Posterior vena cava (tissue), 2 donors: ENCODE data around the gene ZFP3. TPM values are rescaled to one million over a fixed set of nuclear protein-coding genes. Genes with fewer than 3 reads are reported as not detected.
"Not testable (repeated sequence)": the region's sequence is repeated elsewhere in the genome, so short reads cannot be mapped to it uniquely, and the experiment has no call there.

Experiments used
- DNase-seq: peaks from one replicate; pipeline ENCODE4 v3.0.0-alpha.2; 2020; ENCODE audit warnings: low spot score
- intact Hi-C, 2 donors: fragments of 100-400 bp; cut with DNase I; formaldehyde crosslinking; loops; one replicate each; pipeline versions ENCODE4 v1.14.1 to v1.14.2; 2022 to 2023
- total RNA-seq, 2 donors: library from RNA; stranded (reverse); fragmentation: NEBNext Ultra II Directional; extraction: Animal tissue kit (Norgen Biotek cat#: 25700); gene quantifications; one replicate each; pipeline ENCODE4 v1.2.1, GENCODE V29; 2021
- donor health status: DM: yes; HTN: yes; CAD: no.
- donor health status: DM: yes; HTN: yes; CAD: no.

Gene ZFP3
- total RNA-seq, 2 donors from 2014 or later, result 4.1 to 4.6 TPM

DNA sequence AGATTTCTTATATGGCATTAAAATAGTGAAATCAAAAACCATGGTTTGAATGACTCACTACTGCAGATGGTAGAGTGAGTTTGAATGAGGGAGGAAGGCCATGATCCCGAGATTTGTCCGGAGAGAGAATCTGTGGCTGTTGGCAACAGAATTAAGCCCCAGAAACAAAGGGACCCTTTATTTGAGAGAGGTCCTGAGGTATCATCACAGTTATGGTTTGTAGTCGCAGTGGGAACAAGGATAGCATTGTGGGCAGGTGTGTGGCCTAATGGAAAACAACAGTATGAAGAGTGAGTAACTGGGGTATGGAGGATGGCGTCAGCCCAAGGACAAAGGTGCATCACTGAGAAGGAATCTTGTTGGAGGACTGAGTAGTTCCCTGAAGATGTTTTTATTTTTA, 8.5 kb upstream of the ZFP3 start:
- no peak for DNase-seq
- intact Hi-C loops, result loop anchor here (1.0 to 10.0 kb wide), 2 partner anchors 47 to 165 kb away; partner anchors contain the start of genes CHRNE (in 2 of the 2) and USP6 (in 1 of the 2)

DNA sequence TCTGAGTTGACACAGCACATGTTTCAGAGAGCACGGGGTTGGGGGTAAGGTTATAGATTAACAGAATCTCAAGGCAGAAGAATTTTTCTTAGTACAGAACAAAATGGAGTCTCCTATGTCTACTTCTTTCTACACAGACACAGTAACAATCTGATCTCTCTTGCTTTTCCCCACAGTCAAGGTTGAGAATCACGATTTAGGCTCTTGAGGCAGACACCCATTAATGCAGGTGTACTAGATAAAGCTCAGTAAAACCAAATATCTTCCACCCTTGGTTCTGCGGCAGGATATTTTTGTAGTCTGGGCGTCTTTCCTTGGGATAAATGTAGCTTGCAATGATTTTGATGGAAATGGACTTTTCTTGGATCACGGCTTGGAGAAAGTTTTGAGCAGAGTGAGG, 2.8 kb upstream of the ZFP3 start:
- intact Hi-C loops, DNase-seq: not testable (repeated sequence)

DNA sequence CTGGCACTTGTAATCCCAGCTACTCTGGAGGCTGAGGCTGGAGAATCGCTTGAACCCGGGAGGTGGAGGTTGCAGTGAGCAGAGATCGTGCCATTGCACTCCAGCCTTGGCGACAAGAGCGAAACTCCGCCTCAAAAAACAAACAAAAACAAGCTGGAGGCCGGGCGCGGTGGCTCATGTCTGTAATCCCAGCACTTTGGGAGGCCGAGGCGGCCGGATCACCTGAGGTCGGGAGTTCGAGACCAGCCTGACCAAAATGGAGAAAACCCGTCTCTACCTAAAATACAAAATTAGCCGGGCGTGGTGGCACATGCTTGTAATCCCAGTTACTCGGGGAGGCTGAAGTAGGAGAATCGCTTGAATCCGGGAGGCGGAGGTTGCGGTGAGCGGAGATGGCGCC, 992 bp upstream of the ZFP3 start:
- intact Hi-C loops, DNase-seq: not testable (repeated sequence)

DNA sequence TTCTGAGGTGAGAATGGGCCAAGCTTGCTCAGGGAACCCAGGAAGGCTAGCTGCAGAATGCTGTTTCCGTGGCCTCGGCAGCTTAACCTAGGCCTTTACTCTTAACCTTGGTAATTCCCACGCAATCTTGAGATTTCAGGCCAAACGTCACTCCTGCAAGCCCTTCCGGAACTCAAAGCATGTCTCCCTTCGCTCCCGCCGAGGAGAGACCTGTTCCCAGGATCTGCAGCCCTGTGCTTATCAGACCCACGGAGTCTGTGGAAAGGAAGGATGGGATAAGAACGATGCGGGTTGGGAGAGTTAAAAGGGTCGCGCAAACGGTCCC, 524 bp upstream of the ZFP3 start:
- intact Hi-C loops, result no loop called here
- DNase-seq, result no peak

DNA sequence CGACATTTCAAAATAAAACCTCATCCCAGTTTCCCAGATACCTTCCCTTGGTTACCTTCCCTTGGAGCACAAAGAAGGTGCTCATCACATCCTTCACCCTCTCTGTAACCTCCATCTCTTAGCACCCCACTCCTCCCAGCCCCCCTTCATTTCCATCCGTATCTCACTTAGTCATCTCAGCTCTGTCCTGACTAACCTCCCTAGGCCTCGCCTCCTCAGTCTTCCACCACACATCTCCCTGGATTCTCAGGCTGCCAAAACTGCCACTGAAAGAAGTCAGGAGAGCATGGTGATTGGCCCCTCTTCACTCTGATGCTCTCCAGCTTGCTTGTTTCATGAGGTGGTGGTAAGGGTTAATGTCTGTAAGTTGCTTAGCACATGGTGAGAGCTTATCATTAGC, 2.3 kb downstream of the ZFP3 start:
- DNase-seq, result no peak
- intact Hi-C loops, result no loop called here

DNA sequence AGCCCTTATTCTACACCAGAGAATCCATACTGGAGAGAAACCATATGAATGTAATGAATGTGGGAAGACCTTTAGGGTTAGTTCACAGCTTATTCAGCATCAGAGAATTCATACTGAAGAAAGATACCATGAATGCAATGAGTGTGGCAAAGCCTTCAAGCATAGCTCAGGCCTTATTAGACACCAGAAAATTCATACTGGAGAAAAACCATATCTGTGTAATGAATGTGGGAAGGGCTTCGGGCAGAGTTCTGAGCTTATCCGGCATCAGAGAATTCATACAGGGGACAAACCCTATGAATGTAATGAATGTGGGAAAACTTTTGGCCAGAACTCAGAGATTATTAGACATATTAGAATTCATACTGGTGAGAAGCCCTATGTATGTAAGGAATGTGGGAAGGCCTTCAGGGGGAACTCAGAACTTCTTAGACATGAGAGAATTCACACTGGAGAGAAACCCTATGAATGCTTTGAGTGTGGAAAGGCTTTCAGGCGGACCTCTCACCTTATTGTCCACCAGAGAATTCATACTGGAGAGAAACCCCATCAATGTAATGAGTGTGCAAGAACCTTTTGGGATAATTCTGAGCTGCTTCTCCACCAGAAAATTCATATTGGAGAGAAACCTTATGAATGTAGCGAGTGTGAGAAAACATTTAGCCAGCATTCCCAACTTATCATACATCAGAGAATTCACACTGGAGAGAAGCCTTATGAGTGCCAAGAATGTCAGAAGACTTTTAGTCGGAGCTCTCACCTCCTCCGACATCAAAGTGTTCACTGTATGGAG, 14.1 kb downstream of the ZFP3 start:
- intact Hi-C loops, result no loop called here
- DNase-seq, result no peak

DNA sequence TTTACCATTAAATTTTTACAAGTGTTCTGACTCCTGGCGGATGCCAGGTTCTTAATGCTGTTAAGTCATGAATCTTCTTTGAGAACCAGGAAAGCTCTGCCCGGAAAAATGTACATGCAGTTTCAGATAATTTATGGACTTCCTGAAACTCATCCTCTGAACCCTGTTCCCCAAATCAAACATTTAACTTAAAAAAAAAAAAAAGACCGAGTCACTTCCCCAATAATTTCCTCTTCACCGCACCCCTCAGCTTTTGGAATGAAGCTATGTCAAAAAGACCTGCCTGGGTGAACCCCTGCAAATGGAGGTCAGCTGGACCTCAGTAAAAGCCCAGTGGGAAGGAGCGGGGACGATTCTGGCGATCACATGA, 18.4 kb downstream of the ZFP3 start:
- intact Hi-C loops, result no loop called here
- no peak for DNase-seq

DNA sequence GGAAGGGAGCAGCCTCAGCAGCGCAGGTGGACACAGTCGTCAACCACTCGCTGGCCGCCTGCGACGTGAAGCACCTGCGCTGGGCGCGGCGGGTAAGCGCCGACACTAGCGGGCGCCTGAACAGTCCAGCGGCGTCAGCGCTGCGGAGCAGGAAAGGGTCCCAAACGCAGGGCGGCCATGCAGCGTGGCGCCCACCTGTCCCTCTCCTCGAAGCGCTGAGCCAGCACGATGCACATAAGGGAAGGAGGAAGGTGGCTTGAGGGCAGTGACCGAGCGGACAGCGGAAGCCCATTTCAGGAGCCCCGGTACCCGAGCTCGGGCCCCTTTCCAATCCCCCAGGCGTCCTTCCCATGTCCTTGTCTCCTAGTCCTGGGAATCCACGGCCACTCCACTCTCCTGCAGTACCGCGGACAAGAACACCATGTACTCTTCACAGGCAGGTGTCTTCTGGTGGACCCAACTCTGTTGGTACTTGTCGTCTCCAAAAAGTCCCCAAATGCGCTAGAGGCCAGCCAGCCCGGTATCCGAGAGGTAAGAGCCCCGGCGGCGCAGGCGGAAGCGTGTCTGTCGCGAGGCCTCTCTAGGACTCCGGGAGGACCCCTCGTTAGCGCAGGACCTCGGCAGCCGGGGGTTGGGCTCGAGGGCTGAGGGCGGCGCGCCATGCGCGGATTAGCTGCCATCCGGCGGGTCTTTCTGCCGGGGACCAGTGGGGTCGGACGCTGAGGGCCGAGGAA, 19.0 kb downstream of the ZFP3 start:
- intact Hi-C loops, result no loop called here
- peak; percentile 85 for DNase-seq

DNA sequence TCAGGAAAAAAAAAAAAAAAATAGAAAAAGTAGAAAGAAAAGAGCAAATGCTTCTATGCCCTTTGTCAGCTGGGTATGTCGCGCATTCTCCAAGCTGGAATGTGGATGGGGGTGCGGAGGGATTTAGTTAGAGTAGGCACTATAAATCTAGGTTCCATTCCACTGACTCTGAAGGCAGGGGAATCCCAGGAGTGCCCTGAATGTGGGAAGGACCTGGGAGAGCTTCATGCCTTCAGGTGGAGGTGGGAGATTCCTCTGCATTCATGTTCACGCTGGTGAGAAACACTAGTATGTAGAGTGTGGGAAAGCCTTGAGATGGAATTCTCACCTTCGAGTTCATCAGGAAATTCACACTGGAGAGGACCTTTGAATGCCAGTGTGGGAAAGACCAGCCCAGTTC, 21.0 kb downstream of the ZFP3 start:
- intact Hi-C loops, result no loop called here
- no peak for DNase-seq

DNA sequence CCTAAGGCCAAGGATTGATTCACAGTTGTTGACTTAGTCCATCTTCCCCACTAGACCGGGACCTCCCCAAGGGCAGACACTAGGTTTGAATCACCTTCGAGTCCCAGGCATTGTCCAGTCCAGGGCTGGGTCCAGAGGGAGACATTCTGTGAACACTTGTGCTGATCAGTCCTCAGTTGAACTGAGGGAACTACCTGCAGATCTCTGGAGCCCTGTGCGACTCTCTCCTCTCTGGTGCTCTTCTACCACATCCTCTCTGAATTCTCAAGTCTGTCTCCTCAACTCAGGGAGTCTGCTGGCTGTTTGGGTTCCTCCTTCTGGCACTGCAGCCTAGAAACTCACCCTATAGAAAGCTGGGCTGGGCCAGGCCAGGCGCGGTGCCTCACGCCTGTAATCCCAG, 22.6 kb downstream of the ZFP3 start:
- intact Hi-C loops, result no loop called here
- DNase-seq, result peak; percentile 43

DNA sequence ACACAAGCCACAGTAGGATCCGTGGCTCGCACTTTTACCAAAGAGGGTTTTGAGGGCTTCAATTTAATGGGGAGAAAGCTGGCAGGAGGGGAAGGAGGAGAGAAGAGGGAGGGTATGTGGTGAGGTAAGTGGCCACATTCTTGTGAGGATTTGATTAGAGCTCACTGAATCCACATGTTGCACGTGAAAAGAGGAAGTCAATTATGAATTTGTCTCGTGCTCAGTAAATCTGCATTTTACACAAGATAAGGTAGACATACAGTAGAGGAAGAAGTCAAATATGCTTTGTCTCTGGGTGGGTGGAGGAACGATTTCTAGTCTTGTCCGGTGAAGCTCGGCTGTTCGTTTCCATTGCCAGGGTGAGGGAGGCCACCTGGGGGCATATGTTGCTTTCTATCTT, 32.5 kb downstream of the ZFP3 start:
- DNase-seq, result no peak
- intact Hi-C loops, result no loop called here

DNA sequence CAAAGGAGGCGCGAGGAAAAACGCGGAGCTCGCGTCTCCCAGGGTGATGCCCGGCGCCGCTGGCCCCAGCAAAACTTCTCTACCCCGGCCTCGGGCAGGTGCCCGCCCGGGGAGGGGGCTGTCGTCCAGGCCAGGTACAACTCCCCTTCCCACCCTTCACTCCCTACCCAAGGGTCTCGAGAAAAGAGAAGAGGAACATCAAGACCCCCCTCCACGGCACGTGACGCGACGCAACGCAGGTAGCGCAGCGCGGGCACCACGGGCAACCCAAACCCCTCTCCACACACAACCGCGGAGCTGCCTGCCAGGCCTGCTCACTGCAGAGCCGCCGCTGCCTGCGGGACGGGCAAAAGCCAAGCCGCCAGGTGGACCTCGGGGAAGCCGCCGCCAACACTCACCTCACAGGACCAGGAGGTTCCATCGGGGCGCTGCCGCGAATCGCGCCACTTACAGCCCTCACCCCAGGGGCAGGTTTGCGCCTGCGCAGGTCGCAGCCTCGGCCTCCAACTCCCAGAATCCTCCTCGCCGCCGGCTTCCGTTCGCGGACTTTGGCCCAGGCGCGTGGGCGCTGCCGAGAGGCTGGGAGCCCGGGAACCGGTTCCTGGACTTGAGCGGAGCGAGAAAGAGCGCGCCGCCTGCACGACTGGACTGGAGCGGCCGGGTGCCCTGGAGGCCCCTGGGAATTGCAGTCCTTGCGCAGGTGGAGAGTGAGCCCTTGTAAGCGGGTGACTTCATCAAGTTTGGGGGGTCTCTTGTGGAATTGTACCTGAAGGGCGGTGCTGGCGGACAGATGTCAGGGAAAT, 33.3 kb downstream of the ZFP3 start, which contains the start of gene ZNF232:
Gene ZNF232 (minus strand): TSS at position 477 of the 803 bp plus-strand sequence. CDS start 56 bp downstream, at position 421.
- intact Hi-C loops, result no loop called here

DNA sequence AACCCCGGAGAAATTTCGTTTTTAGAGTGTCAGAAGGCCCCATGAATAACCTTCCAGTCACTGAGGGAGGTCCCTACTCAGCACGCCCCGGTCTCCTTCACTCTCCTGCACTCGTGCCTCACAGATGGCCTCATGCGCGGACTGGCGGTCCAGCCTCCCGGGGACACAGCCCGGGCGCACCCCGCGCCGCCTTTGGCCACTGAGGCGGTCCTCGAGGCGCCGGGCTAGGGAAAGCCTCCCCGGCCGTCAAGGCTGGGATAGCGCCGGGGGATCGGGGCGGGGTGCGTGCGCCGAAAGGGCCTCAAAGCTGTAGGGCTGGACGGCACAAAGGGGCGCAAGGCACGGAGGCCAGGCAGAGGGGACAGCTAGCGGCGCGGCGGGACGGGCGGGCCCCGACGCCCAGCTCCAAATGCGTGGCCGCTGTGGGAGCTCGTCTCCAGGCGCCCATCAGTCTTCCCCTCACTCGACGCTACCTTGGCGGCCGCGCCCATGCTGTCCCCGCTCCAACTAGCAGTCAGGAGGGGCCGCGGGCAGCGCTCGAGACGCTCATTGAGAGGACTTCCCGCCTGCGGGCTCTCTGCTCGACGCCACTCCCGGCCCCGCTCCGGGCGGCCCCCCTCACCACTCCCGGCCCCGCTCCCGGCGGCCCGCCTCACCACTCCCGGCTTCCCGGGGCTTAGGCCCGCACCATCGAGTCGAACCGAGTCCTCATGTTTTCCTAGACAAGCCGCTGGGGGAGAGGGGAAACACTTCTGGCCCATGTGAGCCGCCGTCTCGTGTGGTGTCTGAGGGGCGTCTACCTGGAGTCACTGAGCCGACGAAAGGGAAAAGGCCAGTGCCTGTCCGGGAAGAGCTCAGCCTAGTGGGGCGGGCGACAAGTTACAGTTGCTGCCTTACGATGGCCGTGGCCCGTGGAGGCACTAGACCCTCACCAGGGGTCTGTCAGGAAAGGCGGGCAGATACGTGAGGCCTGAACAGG, 37.7 kb downstream of the ZFP3 start, which contains the start of gene USP6:
Gene USP6 (plus strand): TSS at position 360 of the 979 bp plus-strand sequence. CDS start 14,336 bp downstream, outside the sequence.
- peak; percentile 76 for DNase-seq
- intact Hi-C loops, result loop anchor here in 1 of 2 donors (1.0 kb wide), 1 partner anchor 47 kb away; no protein-coding TSS in a partner anchor

More for the DNA sequence above, 33.3 kb downstream of the ZFP3 start, which contains the start of gene ZNF232:
- DNase-seq, result peak; percentile 98

DNA sequence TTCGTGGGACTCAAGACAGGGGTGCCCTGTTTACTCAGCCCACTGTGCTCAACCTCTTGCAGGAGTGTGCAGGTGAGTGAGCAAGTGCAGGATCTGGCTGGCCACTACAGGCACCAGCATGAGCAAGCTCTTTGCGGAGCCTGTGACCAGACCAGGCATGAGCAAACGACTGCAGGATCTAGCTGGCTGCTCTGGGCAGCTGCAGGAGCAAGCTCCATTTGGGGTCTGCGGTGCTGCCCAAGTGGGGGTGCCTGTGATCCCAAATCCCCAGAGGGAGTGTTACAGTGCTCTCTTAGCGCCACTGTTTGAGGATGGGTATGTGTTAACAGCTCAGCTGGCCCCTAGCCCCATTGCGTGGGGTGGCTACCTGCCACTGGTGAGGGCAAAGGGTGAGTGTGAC, 40.0 kb downstream of the ZFP3 start:
- intact Hi-C loops, result no loop called here
- peak; percentile 47 for DNase-seq

DNA sequence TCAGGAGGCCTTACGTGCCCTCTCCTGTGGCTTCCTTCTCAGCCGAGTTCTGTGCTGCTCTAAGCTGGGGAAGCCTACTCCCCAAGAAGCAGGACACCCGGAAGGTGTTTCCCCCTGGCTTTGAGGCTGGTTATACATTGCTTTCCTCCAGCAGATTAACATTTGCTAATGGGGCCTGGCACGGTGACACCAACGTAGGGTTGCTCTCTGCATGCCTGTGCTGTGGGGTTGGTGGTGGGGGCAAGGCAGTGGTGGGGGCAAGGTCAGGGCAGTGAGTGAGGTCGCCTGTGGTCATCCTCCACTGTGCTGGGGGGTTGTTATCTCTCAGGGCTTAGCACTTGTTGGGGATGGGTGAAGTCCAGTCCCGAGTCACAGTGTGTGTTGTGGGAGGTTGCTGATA, 41.8 kb downstream of the ZFP3 start:
- intact Hi-C loops, result no loop called here
- DNase-seq, result peak; percentile 62

DNA sequence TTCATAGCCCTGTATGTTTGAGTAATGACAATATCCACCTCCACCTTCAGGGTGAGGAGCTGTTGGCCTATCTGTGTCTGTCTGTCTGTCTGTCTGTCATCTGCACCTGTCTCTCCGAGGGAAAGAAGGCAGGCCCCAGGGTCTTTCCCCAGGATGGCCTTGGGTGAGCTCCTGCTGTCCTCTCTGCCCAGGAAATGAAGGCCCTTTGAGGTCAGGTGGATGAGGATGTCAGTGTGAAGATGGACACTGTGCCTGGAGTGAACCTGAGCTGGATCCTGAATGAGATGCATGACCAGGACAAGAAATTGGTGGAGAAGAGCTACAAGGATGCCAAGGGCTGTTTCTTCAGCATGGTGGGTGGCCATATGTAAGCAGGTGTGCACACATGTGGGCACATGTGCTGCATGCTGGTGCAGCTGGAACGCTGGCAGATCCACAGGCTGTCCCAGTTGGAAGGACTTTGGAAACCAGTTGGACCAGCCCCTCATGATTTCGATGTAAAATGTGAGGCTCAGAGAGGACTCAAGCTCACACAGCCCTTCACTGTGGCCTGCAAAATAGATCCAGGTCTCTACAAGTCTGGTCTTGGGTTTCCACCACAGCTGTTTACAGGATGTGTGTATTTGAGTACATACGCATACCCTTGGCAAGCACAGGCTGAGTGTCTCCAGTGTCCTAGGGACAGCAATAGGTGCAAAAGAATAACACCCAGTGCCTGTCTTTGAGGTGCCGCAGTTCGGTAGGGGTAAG, 42.3 kb downstream of the ZFP3 start:
- peak; percentile 54 for DNase-seq
- intact Hi-C loops, result not testable (repeated sequence)

DNA sequence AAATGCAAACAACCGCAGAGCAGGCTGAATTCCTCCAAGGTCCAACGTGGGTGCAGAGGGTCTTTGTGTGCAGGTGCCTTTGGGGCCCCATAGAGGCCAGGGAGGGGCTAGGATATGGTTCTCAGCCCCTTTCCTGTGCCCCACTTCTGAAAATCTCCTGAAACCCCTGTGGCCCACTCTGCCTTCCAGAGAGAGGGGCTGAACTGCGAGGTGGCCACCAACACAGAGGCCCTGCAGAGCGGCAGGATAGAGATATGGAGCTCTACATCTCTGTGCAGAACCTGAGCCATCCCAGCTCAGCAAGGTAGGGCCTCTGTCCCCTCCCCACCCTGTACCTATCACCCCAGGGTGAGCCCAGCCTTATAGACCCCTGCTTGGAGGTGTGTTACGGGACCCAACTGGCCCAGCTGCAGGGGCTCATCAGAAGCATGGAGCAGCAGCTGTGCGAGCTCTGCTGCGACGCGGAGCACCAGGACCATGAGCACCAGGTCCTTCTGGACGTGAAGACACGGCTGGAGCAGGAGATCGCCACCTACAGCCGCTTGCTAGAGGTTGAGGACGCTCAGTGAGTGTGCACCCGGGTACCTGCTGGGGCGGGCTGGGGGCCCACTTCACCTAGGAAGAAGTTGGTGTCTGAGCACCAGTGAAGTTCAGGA, 43.0 kb downstream of the ZFP3 start:
- peak; percentile 72 for DNase-seq

More for the DNA sequence above, 43.0 kb downstream of the ZFP3 start:
- intact Hi-C loops, result no loop called here
